ENCODE measurements around the gene ART1. TPM values are rescaled to one million over a fixed set of nuclear protein-coding genes. Genes with fewer than 3 reads are reported as not detected.

ART1 gene
- polyA plus RNA-seq, 1 donor (not counting 4 experiments of a cell fraction or from before 2014, with no cell fraction given) = not detected

- H3K4me3 ChIP-seq (ENCODE audit: control insufficient read depth in 2 of 3, extremely low read depth in 1 of 3, insufficient read depth in 2 of 3, low read depth in 1 of 3, low read length in 3 of 3) = no peak overlapping the region
- H3K4me2 ChIP-seq (ENCODE audit: control insufficient read depth, extremely low read depth, insufficient read depth, low read depth, low read length) = no peak overlapping the region
- TF ChIP-seq CTCF (optimal IDR thresholded peaks at IDR 0.05 in 1 of 3, IDR thresholded peaks at IDR 0.05 in 1 of 3, conservative IDR thresholded peaks at IDR 0.05 in 1 of 3; ENCODE audit: extremely low read depth in 1 of 3, insufficient read depth in 2 of 3, low read length in 3 of 3) (no peak), EZH2 (IDR thresholded peaks at IDR 0.05; ENCODE audit: low read length) (no peak)
- H3K9ac ChIP-seq (ENCODE audit: control insufficient read depth, extremely low read depth, insufficient read depth, low read length) = no peak overlapping the region
- no peaks in the 10 kb centered on the region for H3K4me1 ChIP-seq (ENCODE audit: control insufficient read depth, extremely low read depth, insufficient read depth, low read length)
- no peak overlapping the region for H3K27ac ChIP-seq (ENCODE audit: control insufficient read depth, insufficient read depth, low read length)
- H3K9me1 ChIP-seq (ENCODE audit: control insufficient read depth, extremely low read depth, insufficient read depth, low read length) = no peaks in the 10 kb centered on the region
- no peak overlapping the region for H2AFZ ChIP-seq (ENCODE audit: control insufficient read depth, low read length)
- FAIRE-seq (no peak), DNase-seq (ENCODE audit: low read depth, low spot score) (no peak)
- no peaks in the 10 kb centered on the region for H3K27me3 ChIP-seq (ENCODE audit: control insufficient read depth, extremely low read depth, insufficient read depth, low read length)
- dilution Hi-C loops (cut with MboI; ENCODE audit: extremely low pct_ligation_motif_present, low sequenced_read_pairs) = no loop called here
- H3K36me3 ChIP-seq (ENCODE audit: control insufficient read depth in 2 of 2, extremely low read depth in 1 of 2, insufficient read depth in 2 of 2, low read length in 2 of 2) = peaks cover 12 to 34% of the 10 kb centered on the region in 2 experiments
- H4K20me1 ChIP-seq (ENCODE audit: control insufficient read depth, extremely low read depth, insufficient read depth, low read length) = no peaks in the 10 kb centered on the region
- H3K9me3 ChIP-seq (ENCODE audit: control insufficient read depth, low read depth, low read length) = no peaks in the 10 kb centered on the region
- no peaks in the 10 kb centered on the region for H3K79me2 ChIP-seq (ENCODE audit: control insufficient read depth, insufficient read depth, low read length)
Observed at GRCh38 chr11:3667149-3668035, 22.5 kb downstream of the ART1 start.

GRCh38 chr11:3669128-3669527 is 24.2 kb downstream of the ART1 start:
- TF ChIP-seq CTCF (optimal IDR thresholded peaks at IDR 0.05 in 1 of 3, IDR thresholded peaks at IDR 0.05 in 1 of 3, conservative IDR thresholded peaks at IDR 0.05 in 1 of 3; ENCODE audit: extremely low read depth in 1 of 3, insufficient read depth in 2 of 3, low read length in 3 of 3) (no peak), EZH2 (IDR thresholded peaks at IDR 0.05; ENCODE audit: low read length) (no peak)
- dilution Hi-C loops (cut with MboI; ENCODE audit: extremely low pct_ligation_motif_present, low sequenced_read_pairs) = no loop called here
- H3K9ac ChIP-seq (ENCODE audit: control insufficient read depth, extremely low read depth, insufficient read depth, low read length) = no peak overlapping the region
- H4K20me1 ChIP-seq (ENCODE audit: control insufficient read depth, extremely low read depth, insufficient read depth, low read length) = no peaks in the 10 kb centered on the region
- H3K27ac ChIP-seq (ENCODE audit: control insufficient read depth, insufficient read depth, low read length) = no peak overlapping the region
- no peaks in the 10 kb centered on the region for H3K27me3 ChIP-seq (ENCODE audit: control insufficient read depth, extremely low read depth, insufficient read depth, low read length)
- H3K4me3 ChIP-seq (ENCODE audit: control insufficient read depth in 2 of 3, extremely low read depth in 1 of 3, insufficient read depth in 2 of 3, low read depth in 1 of 3, low read length in 3 of 3) = no peak overlapping the region
- no peaks in the 10 kb centered on the region for H3K79me2 ChIP-seq (ENCODE audit: control insufficient read depth, insufficient read depth, low read length)
- no peak overlapping the region for H2AFZ ChIP-seq (ENCODE audit: control insufficient read depth, low read length)
- DNase-seq (ENCODE audit: low read depth, low spot score) (no peak), FAIRE-seq (no peak)
- H3K4me1 ChIP-seq (ENCODE audit: control insufficient read depth, extremely low read depth, insufficient read depth, low read length) = peaks cover 4% of the 10 kb centered on the region
- no peak overlapping the region for H3K4me2 ChIP-seq (ENCODE audit: control insufficient read depth, extremely low read depth, insufficient read depth, low read depth, low read length)
- no peaks in the 10 kb centered on the region for H3K9me3 ChIP-seq (ENCODE audit: control insufficient read depth, low read depth, low read length)
- H3K9me1 ChIP-seq (ENCODE audit: control insufficient read depth, extremely low read depth, insufficient read depth, low read length) = no peaks in the 10 kb centered on the region
- H3K36me3 ChIP-seq (ENCODE audit: control insufficient read depth in 2 of 2, extremely low read depth in 1 of 2, insufficient read depth in 2 of 2, low read length in 2 of 2) = peaks cover 16 to 39% of the 10 kb centered on the region in 2 experiments
